ENCODE results near the gene PLD3.

PLD3 gene

GRCh38 chr19:40420766-40421765 lies 72.6 kb downstream of the PLD3 start:
- Histone ChIP-seq H3K9me2 (replicated peaks; ENCODE audit: low read depth, low read length) (no peaks in the 10 kb centered on the region), H3K4me2 (ENCODE audit: low read depth, low read length, poor library complexity, severe bottlenecking) (peak overlapping the region; percentile 85), H3K4me1 (ENCODE audit: insufficient read depth, low read length, poor library complexity, severe bottlenecking) (peaks cover 12% of the 10 kb centered on the region), H3F3A (ENCODE audit: low read depth) (no peaks in the 10 kb centered on the region), H4K20me1 (ENCODE audit: insufficient read depth, low read length, poor library complexity, severe bottlenecking) (no peaks in the 10 kb centered on the region), H3K9me3 (ENCODE audit: insufficient read depth, low read depth, low read length) (no peaks in the 10 kb centered on the region), H3K79me2 (ENCODE audit: insufficient read depth, low read length) (peaks cover 7% of the 10 kb centered on the region; the same call in 1 of the 2 replicates), H3K27me3 (ENCODE audit: insufficient read depth, low read length, poor library complexity, severe bottlenecking) (no peaks in the 10 kb centered on the region), H3K9ac (ENCODE audit: low read depth, low read length, poor library complexity, severe bottlenecking) (peak overlapping the region; percentile 70), H2AFZ (ENCODE audit: low read length) (peak overlapping the region; percentile 80), H3K4me3 (ENCODE audit: low read length, poor library complexity, severe bottlenecking) (peak overlapping the region; percentile 73), H3K36me3 (ENCODE audit: insufficient read depth, low read length) (no peaks in the 10 kb centered on the region)
- TF ChIP-seq CTCF (conservative IDR thresholded peaks at IDR 0.05; ENCODE audit: low read length) (peak; percentile 86), EZH2phosphoT487 (IDR thresholded peaks at IDR 0.05; ENCODE audit: borderline replicate concordance) (no peak)

GRCh38 chr19:40421993-40422747 lies 73.7 kb downstream of the PLD3 start:
- H3K9me2 ChIP-seq (replicated peaks; ENCODE audit: low read depth, low read length), result no peaks in the 10 kb centered on the region
- no peaks in the 10 kb centered on the region for H3K36me3 ChIP-seq (ENCODE audit: insufficient read depth, low read length)
- peaks cover 16% of the 10 kb centered on the region for H3K4me1 ChIP-seq (ENCODE audit: insufficient read depth, low read length, poor library complexity, severe bottlenecking)
- H3F3A ChIP-seq (ENCODE audit: low read depth), result no peaks in the 10 kb centered on the region
- H4K20me1 ChIP-seq (ENCODE audit: insufficient read depth, low read length, poor library complexity, severe bottlenecking), result no peaks in the 10 kb centered on the region
- H3K9ac ChIP-seq (ENCODE audit: low read depth, low read length, poor library complexity, severe bottlenecking), result peak overlapping the region; percentile 70
- TF ChIP-seq EZH2phosphoT487 (IDR thresholded peaks at IDR 0.05; ENCODE audit: borderline replicate concordance) (no peak), CTCF (conservative IDR thresholded peaks at IDR 0.05; ENCODE audit: low read length) (no peak)
- peaks cover 7% of the 10 kb centered on the region; the same call in 1 of the 2 replicates for H3K79me2 ChIP-seq (ENCODE audit: insufficient read depth, low read length)
- no peak overlapping the region for H2AFZ ChIP-seq (ENCODE audit: low read length)
- H3K4me3 ChIP-seq (ENCODE audit: low read length, poor library complexity, severe bottlenecking), result no peak overlapping the region
- H3K9me3 ChIP-seq (ENCODE audit: insufficient read depth, low read depth, low read length), result no peaks in the 10 kb centered on the region
- H3K27me3 ChIP-seq (ENCODE audit: insufficient read depth, low read length, poor library complexity, severe bottlenecking), result no peaks in the 10 kb centered on the region
- peak overlapping the region; percentile 85 for H3K4me2 ChIP-seq (ENCODE audit: low read depth, low read length, poor library complexity, severe bottlenecking)

GRCh38 chr19:40422748-40423566 lies 74.5 kb downstream of the PLD3 start:
- peaks cover 16% of the 10 kb centered on the region for H3K4me1 ChIP-seq (ENCODE audit: insufficient read depth, low read length, poor library complexity, severe bottlenecking)
- no peak overlapping the region for H2AFZ ChIP-seq (ENCODE audit: low read length)
- H3K9ac ChIP-seq (ENCODE audit: low read depth, low read length, poor library complexity, severe bottlenecking), result no peak overlapping the region
- peaks cover 7% of the 10 kb centered on the region; the same call in 1 of the 2 replicates for H3K79me2 ChIP-seq (ENCODE audit: insufficient read depth, low read length)
- no peak overlapping the region for H3K4me2 ChIP-seq (ENCODE audit: low read depth, low read length, poor library complexity, severe bottlenecking)
- H4K20me1 ChIP-seq (ENCODE audit: insufficient read depth, low read length, poor library complexity, severe bottlenecking), result no peaks in the 10 kb centered on the region
- H3K4me3 ChIP-seq (ENCODE audit: low read length, poor library complexity, severe bottlenecking), result no peak overlapping the region
- no peaks in the 10 kb centered on the region for H3F3A ChIP-seq (ENCODE audit: low read depth)
- no peaks in the 10 kb centered on the region for H3K9me3 ChIP-seq (ENCODE audit: insufficient read depth, low read depth, low read length)
- H3K36me3 ChIP-seq (ENCODE audit: insufficient read depth, low read length), result no peaks in the 10 kb centered on the region
- TF ChIP-seq EZH2phosphoT487 (IDR thresholded peaks at IDR 0.05; ENCODE audit: borderline replicate concordance) (no peak), CTCF (conservative IDR thresholded peaks at IDR 0.05; ENCODE audit: low read length) (no peak)
- no peaks in the 10 kb centered on the region for H3K27me3 ChIP-seq (ENCODE audit: insufficient read depth, low read length, poor library complexity, severe bottlenecking)
- H3K9me2 ChIP-seq (replicated peaks; ENCODE audit: low read depth, low read length), result no peaks in the 10 kb centered on the region

Data from Loucy (cell line).